GM12873 (cell line): ENCODE results near the gene NFS1.

Experiments used
- TF ChIP-seq, protein P1 (sequence below): IDR thresholded peaks from 2 replicates; pipeline ENCODE4 v1.5.1; 2012; ENCODE audit warnings: low read depth, mild to moderate bottlenecking, moderate library complexity, low read length, control low read depth; ENCODE audit not compliant: insufficient read depth; ENCODE audit errors: missing control alignments

NFS1 gene

DNA sequence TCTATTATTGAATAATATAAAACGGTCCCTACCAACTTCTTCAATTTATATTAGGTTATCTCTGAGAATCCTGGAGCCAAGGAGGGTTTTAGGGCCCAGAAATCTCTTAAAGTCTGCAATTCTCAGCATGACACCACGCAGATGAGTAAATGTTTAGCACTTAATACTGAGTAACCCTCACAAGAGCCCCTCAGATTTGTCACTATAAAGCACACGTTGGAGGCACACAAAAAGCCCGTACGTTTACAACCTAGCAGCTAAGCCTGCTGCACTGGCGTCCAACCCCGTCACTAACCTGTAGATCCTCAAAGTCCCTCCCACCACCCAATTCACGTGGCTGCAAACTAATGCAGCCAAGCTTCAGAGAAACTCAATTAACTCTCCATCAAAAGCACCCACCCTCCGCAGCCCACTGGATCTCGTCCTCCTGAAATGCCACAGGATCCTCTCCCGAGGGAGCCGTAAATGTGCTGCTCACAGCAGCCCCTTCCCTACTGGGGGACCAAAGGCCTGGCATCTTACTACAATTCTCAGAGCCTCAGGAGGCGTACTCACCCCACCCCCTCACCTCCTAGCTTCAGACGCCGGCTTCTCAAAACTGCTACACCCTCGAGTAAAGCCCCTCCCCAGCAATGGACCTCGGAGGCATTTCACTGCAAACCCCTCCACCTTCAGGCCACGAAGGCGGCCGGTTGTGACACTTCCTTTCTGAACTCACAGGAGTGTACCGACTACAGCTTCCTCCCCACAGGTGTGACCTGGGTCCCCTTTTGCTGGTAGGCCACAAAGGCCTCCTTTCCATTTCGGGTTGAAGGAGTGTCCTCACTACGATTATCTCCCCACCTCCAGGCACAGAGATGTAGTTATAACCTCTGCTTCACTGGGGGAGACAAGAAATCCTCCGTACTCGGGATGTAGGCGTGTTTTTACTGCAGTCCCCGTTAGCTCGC, 35.4 kb downstream of the NFS1 start:
- TF ChIP-seq, protein P1, sequence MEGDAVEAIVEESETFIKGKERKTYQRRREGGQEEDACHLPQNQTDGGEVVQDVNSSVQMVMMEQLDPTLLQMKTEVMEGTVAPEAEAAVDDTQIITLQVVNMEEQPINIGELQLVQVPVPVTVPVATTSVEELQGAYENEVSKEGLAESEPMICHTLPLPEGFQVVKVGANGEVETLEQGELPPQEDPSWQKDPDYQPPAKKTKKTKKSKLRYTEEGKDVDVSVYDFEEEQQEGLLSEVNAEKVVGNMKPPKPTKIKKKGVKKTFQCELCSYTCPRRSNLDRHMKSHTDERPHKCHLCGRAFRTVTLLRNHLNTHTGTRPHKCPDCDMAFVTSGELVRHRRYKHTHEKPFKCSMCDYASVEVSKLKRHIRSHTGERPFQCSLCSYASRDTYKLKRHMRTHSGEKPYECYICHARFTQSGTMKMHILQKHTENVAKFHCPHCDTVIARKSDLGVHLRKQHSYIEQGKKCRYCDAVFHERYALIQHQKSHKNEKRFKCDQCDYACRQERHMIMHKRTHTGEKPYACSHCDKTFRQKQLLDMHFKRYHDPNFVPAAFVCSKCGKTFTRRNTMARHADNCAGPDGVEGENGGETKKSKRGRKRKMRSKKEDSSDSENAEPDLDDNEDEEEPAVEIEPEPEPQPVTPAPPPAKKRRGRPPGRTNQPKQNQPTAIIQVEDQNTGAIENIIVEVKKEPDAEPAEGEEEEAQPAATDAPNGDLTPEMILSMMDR = no peak

DNA sequence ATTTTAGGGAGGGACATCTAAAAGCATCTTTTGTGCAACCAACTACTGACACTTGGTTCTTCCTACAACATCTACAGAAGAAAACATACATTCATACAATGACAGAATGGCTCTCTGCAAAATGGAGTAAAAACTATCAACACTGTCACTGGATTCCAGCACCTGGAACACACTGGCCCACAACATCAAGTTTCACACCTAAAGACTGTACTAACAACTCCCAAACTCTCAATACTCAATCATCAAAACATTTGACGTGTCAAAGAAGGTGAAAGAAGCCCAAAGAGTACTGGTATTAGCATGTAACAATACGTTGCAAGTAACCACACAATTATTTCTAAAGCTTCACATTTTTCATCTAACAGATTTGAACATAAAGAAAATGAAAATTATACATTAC, 36.6 kb downstream of the NFS1 start:
- TF ChIP-seq, protein P1 = no peak

DNA sequence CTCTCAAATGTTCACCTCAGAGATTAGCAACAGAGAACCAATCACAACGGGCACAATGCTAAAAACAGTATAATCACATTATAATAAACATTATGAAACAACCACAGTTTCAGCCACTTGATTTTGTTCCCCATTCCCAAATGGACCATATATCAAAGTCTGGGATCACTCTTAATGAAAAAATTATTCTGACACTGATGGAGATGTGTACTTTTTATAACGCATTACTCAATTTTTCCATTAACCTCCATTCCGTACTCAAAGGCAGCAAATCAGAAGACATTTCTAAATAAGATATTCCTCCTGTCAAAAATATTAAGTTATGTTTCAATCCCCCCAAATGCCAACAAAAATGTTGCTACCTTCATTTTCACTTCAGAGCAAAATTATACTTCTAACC, 37.2 kb downstream of the NFS1 start:
- TF ChIP-seq, protein P1 = no peak

GRCh38 chr20:35661053-35661452, 38.1 kb downstream of the NFS1 start:
- TF ChIP-seq, protein P1 = no peak

DNA sequence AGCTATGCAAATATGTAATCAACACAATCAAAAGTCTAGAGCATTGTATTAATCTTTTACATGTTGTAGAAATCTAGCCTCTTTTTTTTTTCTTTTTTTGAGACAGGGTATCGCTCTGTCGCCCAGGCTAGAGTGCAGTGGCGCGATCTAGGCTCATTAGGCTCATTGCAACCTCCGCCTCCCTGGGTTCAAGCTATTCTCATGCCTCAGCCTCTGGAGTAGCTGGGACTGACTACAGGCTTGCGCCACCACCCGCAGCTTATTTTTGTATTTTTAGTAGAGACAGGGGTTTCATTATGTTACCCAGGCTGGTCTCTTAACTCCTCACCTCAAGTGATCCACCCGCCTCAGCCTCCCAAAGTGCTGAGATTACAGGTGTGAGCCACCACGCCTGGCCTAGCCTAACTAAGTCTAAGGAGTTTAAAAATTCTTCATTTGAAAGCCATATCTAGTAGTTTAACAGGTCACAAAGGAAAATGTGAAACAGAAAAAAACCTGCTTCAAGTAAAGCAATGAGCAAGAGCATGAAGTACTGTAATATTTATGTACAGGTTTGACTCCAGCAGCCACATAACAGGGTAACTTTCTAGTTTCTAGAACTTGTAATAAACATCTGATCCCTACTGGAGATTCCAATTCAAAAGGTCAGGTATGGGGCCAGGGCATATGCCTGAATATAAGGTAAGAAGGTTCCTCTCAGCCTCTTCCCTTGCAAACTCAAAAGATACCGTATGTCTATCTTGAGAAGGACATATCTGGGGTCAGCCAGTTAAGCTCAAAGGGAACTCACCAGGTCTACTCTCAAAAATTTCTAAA, 38.8 kb downstream of the NFS1 start:
- TF ChIP-seq, protein P1 = no peak

DNA sequence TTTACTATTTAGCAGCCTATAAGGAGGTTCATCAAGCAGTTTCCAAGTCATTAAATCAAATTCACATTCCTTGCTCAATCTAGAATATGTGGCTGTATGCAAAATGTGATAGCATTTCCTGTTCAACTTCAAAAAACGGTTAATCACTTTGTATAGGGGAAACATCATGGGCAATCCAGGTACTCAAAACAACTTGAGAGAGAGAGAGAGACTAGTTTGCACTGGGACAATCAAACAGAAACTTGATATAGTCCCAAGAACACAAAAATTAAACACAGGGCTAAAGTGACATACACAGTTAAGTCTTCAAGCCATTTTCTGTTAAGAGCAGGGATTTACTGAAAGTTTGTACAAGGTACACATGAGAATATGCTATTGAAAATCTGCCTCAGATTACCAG, 41.9 kb downstream of the NFS1 start:
- TF ChIP-seq, protein P1 = no peak

- TF ChIP-seq, protein P1 = no peak
Measured at GRCh38 chr20:35654415-35654814, 44.7 kb downstream of the NFS1 start.
